ENCODE results near the gene BRF1.

GRCh38 chr14:105292826-105293711, 7.7 kb downstream of the BRF1 start:
- TF ChIP-seq CTCF (conservative IDR thresholded peaks at IDR 0.05; ENCODE audit: low read length): no peak
- no peak for TF ChIP-seq EZH2phosphoT487 (IDR thresholded peaks at IDR 0.05; ENCODE audit: borderline replicate concordance)
